Nephron (organoid): ENCODE results near the gene AGPAT3.

Source experiments
- H3K27ac Mint-ChIP-seq, 3 experiments: 2 replicates each; pipeline ENCODE4 v1.8.0; 2020; ENCODE audit warnings: mixed read lengths in 3 of 3, mild to moderate bottlenecking in 2 of 3, moderate library complexity in 1 of 3
- H3K27me3 Mint-ChIP-seq: 2 replicates; pipeline ENCODE4 v1.8.0; 2021; ENCODE audit warnings: low read depth, mild to moderate bottlenecking, moderate library complexity, mixed read lengths
- H3K36me3 Mint-ChIP-seq: 2 replicates; pipeline ENCODE4 v1.8.0; 2020; ENCODE audit warnings: low read depth, mixed read lengths
- H3K4me1 Mint-ChIP-seq: 2 replicates; pipeline ENCODE4 v1.8.0; 2020; ENCODE audit warnings: mixed read lengths
- H3K4me3 Mint-ChIP-seq, 3 experiments: 2 replicates each; pipeline ENCODE4 v1.8.0; 2020; ENCODE audit warnings: mild to moderate bottlenecking in 3 of 3, mixed read lengths in 3 of 3, moderate library complexity in 2 of 3
- H3K9me3 Mint-ChIP-seq: 2 replicates; pipeline ENCODE4 v1.8.0; 2020; ENCODE audit warnings: mixed read lengths
- TF ChIP-seq, protein P1 (sequence below), 3 experiments: fragments of 200-600 bp; sonication (generic); IDR thresholded peaks; one replicate each; pipeline ENCODE4 v1.5.0; 2021; ENCODE audit warnings: antibody characterized with exemption in 3 of 3; ENCODE audit not compliant: unreplicated experiment in 3 of 3

The AGPAT3 gene

DNA sequence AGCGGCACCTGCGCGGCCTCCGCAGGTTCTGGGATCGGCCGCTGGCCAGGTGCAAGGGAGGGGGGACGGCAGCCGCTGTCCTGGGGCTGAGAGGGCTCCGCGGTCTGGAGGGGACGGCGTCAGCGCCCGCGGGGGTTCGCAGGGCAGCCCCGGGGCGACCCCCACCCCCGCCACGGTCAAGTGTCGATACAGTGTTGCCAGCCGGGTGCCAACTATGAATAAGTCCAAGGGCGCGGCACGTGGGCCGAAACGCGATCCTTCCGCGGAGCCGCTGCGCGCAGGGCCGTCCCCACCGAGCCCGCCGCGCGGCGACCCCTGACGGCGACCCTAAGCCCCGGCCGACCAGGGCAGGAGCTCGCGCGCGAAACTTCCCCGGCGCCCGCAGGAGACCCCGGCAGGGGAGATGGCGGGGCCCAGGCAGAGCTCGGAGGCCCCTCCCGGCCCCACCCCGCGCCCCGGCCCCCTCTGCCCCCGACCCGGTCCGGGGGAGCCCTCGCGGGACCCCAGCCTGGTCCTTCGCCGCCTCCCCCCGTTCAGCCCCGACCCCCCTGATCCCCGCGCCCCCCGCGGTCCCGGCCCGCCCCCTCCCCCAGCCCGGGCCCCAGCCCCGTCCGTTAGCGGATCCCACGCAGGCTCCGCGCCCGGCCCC, 586 bp upstream of the AGPAT3 start:
- Mint-ChIP-seq H3K4me3 (peak overlapping the region in 1 of 3 experiments; percentile 83), H3K4me1 (peaks cover 47% of the 10 kb centered on the region), H3K27me3 (peaks cover 4% of the 10 kb centered on the region), H3K9me3 (no peaks in the 10 kb centered on the region), H3K36me3 (peaks cover 25% of the 10 kb centered on the region), H3K27ac (no peak overlapping the region)
- TF ChIP-seq, protein P1, sequence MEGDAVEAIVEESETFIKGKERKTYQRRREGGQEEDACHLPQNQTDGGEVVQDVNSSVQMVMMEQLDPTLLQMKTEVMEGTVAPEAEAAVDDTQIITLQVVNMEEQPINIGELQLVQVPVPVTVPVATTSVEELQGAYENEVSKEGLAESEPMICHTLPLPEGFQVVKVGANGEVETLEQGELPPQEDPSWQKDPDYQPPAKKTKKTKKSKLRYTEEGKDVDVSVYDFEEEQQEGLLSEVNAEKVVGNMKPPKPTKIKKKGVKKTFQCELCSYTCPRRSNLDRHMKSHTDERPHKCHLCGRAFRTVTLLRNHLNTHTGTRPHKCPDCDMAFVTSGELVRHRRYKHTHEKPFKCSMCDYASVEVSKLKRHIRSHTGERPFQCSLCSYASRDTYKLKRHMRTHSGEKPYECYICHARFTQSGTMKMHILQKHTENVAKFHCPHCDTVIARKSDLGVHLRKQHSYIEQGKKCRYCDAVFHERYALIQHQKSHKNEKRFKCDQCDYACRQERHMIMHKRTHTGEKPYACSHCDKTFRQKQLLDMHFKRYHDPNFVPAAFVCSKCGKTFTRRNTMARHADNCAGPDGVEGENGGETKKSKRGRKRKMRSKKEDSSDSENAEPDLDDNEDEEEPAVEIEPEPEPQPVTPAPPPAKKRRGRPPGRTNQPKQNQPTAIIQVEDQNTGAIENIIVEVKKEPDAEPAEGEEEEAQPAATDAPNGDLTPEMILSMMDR (IDR thresholded peaks at IDR 0.05; ENCODE audit: unreplicated experiment in 3 of 3), result no peak

DNA sequence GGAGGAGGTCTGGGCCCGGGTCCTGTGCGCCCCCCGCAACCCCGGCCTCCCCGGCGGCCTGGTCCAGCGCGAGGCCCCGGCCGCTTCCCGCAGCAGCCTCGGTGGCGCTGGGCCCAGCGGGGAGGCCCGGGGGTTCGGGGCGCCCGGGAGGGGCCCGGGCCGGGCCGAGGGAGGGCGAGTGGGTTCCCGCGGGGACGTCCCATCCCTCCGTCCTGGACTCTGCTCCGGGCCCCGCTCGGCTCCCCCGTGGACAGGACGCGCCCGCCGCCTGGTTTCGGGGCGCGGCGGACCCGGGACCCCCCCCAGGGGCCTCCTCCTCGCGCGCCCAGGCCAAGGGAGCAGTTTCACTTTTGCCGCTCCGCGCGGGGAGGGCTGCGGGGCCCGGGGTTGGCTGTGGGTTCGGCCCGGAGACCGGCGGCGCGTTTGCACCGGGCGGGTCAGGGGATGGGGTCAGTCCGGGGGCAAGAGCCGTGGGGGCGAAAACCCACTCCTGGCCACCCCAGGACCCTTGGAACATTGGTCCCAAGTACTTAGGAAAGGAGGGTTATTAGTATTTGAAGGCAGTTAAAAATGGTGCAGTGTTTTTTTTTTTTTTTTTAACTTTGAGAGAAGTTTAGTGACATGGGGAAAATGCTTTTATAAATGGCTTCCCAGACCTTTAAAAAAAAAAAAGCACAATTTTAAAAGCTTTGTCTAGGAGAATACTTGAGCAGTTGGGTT, 677 bp downstream of the AGPAT3 start:
- Mint-ChIP-seq H3K27ac (peak overlapping the region; percentile 55 to 97 (median 95)), H3K27me3 (peaks cover 4% of the 10 kb centered on the region), H3K4me3 (peak overlapping the region; percentile 82 to 89 (median 88)), H3K9me3 (no peaks in the 10 kb centered on the region), H3K36me3 (peaks cover 28% of the 10 kb centered on the region), H3K4me1 (peaks cover 35% of the 10 kb centered on the region)
- TF ChIP-seq, protein P1 (IDR thresholded peaks at IDR 0.05; ENCODE audit: unreplicated experiment in 3 of 3), result no peak

DNA sequence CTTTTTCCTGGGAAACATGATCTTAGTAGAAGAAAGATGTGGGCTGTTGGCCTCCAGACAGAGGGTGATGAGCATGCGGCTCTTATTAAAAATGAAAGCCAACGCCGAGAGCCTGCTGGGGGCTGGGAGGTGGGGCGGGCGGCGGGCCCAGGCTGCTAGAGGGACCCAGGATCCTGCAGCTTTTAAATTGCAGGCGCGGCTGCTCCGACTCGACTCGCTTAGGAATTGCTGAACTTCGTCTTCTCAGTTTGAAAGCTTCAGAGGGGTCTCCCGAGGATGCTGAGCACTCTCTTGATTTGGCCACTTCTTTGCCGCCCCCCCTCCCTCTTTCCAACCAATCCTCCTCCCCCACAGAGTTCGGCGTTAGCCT, 1.2 kb downstream of the AGPAT3 start:
- H3K27me3 Mint-ChIP-seq, result peaks cover 4% of the 10 kb centered on the region
- peaks cover 34% of the 10 kb centered on the region for H3K36me3 Mint-ChIP-seq
- peaks cover 34% of the 10 kb centered on the region for H3K4me1 Mint-ChIP-seq
- peak overlapping the region; percentile 55 to 97 (median 95) for H3K27ac Mint-ChIP-seq
- no peaks in the 10 kb centered on the region for H3K9me3 Mint-ChIP-seq
- TF ChIP-seq, protein P1 (IDR thresholded peaks at IDR 0.05; ENCODE audit: unreplicated experiment in 3 of 3), result no peak
- peak overlapping the region; percentile 82 to 89 (median 88) for H3K4me3 Mint-ChIP-seq

DNA sequence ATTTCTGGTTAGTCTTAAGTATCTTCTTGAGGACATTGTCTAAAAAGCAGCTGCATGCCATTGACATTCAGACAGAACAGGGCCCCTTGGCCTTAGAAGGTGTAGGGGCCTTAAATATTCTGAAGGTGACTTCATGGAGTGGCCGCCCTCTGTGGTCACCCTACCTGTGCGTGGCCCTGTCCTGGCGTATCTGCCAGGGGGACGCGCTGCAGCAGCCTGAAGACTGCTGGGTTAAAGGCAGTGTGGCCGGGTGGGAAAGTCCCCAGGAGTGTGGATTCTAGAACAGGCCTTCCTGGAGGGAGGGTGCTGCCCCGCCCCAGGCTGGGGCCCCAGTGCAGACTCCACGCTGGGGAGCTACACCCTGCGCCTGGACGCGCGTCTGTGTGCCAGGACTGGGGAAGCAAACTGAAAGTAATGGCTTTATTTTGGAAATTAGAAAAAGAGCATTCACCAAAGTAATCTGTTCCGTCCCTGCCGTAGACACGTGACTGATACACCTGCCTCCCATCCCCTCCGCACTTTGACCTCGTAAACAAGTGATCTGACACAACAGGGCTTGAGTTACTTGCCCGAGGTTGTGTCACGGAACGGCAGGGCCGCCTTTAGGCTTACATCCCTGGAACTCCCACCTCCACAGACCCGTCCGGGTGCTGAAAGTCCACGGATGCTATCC, 1.8 kb downstream of the AGPAT3 start:
- Mint-ChIP-seq H3K27ac (peak overlapping the region; percentile 55 to 97 (median 95)), H3K4me1 (peaks cover 34% of the 10 kb centered on the region), H3K4me3 (peak overlapping the region; percentile 82 to 89 (median 88)), H3K36me3 (peaks cover 39% of the 10 kb centered on the region), H3K9me3 (no peaks in the 10 kb centered on the region), H3K27me3 (peaks cover 4% of the 10 kb centered on the region)
- TF ChIP-seq, protein P1 (IDR thresholded peaks at IDR 0.05; ENCODE audit: unreplicated experiment in 3 of 3), result no peak

DNA sequence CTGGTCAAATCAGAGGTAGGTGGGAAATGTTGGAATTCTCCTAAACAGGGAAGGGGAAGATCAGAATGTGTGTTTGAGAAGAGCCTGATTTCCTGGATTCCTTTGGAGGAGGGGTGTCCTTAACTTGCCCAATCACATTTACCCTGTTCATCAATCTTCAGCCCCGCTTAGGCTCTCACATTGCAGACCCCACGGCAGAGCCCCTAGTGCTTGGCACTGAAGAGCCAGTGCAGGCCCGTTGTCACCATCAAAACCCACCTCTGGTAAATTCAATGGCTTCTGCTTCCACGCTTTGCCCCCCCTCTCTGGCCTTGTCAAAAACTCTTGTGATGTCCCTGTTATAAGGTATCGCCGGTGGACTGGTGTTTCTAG, 2.3 kb downstream of the AGPAT3 start:
- peaks cover 4% of the 10 kb centered on the region for H3K27me3 Mint-ChIP-seq
- TF ChIP-seq, protein P1 (IDR thresholded peaks at IDR 0.05; ENCODE audit: unreplicated experiment in 3 of 3), result no peak
- peak overlapping the region; percentile 79 to 88 (median 82) for H3K4me3 Mint-ChIP-seq
- peaks cover 34% of the 10 kb centered on the region for H3K4me1 Mint-ChIP-seq
- no peaks in the 10 kb centered on the region for H3K9me3 Mint-ChIP-seq
- H3K36me3 Mint-ChIP-seq, result peaks cover 43% of the 10 kb centered on the region
- peak overlapping the region; percentile 55 to 95 (median 81) for H3K27ac Mint-ChIP-seq
